GM10266 (cell line): ENCODE data around the gene ANXA2R.
A peak's percentile ranks its signal among the peaks of the same experiment; 100 is the strongest.

ENCODE experiments used
- DNase-seq: peaks from one replicate; pipeline ENCODE4 v3.0.0; 2012; ENCODE audit errors: extremely low spot score
- CTCF ChIP-seq: IDR thresholded peaks from 2 replicates; pipeline ENCODE4 v1.5.1; 2012; ENCODE audit warnings: mild to moderate bottlenecking, low read depth; ENCODE audit not compliant: control insufficient read depth, insufficient read depth; ENCODE audit errors: missing control alignments

The ANXA2R gene

GRCh38 chr5:43008363-43009153 lies 31.6 kb downstream of the ANXA2R start:
- DNase-seq = no peak
- TF ChIP-seq CTCF = peak; percentile 28

GRCh38 chr5:43007911-43008362 lies 32.2 kb downstream of the ANXA2R start:
- no peak for TF ChIP-seq CTCF
- peak; percentile 65 for DNase-seq

GRCh38 chr5:43007246-43007910 lies 32.7 kb downstream of the ANXA2R start:
- no peak for DNase-seq
- no peak for TF ChIP-seq CTCF

- TF ChIP-seq CTCF = no peak
- no peak for DNase-seq
Observed at GRCh38 chr5:43006424-43007202, 33.5 kb downstream of the ANXA2R start.

- TF ChIP-seq CTCF = no peak
- no peak for DNase-seq
Observed at GRCh38 chr5:43005031-43005430, 35.1 kb downstream of the ANXA2R start.

- DNase-seq = no peak
- TF ChIP-seq CTCF = no peak
Observed at GRCh38 chr5:43001748-43002147, 38.4 kb downstream of the ANXA2R start.
